Astrocyte (in vitro differentiated cells and primary cell): ENCODE measurements around the gene EGFR.

Experiments
- EZH2 ChIP-seq: IDR thresholded peaks from 2 replicates; pipeline ENCODE4 v1.6.1; 2012; ENCODE audit warnings: mild to moderate bottlenecking, low read length, inconsistent platforms; ENCODE audit not compliant: insufficient read depth
- TF ChIP-seq, protein P1 (sequence below): IDR thresholded peaks from 2 replicates; pipeline ENCODE4 v1.5.1; 2011; ENCODE audit warnings: low read depth, mild to moderate bottlenecking, inconsistent platforms, low read length, moderate library complexity; ENCODE audit not compliant: insufficient read depth

DNA sequence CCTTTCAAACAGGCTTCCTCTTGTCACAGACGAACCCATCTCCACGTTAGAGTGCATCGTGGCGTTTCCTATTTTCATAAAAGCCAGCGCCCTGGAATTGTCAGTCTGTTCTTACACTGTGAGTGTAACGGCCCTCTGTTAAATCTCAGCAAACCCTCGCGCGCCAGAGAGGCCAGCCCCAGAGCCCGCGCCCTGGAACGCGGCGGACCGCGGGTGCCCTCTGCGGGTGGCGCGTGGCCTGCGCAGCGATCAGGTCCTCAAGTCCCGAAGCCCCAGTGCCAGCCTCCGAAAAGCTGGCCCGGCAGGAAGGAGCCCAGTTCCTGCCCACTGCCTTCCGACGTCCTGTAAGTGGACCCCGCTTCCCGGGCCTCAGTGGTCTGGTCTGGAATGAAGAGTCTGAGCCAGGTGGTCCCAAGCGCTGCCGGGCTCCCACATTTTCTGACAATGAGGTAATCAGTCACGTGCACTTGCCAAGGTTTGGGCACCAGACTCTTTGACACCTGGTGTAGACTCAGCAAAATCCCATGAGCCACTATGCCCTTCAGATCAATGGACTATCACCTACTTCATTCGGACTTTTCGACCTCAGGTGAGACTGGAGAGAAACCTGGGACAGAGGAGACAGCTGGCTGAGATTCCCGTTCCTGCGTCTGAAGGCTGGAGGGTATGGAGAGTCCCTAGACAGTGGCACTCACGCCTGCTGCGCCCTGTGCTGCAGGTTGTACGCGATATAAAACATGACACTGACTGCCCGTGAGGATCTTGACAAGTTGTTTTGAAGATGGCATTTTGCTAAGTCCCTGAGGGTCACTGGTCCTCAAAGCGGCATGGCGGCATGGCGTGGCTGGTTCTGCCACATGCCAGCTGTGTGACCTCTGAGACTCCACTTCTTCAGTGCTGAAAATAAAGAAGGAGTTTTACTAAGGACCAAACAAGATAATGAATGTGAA, 237.0 kb downstream of the EGFR start:
- TF ChIP-seq, protein P1, sequence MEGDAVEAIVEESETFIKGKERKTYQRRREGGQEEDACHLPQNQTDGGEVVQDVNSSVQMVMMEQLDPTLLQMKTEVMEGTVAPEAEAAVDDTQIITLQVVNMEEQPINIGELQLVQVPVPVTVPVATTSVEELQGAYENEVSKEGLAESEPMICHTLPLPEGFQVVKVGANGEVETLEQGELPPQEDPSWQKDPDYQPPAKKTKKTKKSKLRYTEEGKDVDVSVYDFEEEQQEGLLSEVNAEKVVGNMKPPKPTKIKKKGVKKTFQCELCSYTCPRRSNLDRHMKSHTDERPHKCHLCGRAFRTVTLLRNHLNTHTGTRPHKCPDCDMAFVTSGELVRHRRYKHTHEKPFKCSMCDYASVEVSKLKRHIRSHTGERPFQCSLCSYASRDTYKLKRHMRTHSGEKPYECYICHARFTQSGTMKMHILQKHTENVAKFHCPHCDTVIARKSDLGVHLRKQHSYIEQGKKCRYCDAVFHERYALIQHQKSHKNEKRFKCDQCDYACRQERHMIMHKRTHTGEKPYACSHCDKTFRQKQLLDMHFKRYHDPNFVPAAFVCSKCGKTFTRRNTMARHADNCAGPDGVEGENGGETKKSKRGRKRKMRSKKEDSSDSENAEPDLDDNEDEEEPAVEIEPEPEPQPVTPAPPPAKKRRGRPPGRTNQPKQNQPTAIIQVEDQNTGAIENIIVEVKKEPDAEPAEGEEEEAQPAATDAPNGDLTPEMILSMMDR, result peak; percentile 70
- TF ChIP-seq EZH2, result no peak
